Panc1 (cell line): ENCODE results near the gene FLII. TPM values are rescaled to one million over a fixed set of nuclear protein-coding genes. Genes with fewer than 3 reads are reported as not detected.

Experiments
- ATAC-seq: fragments of 200-7000 bp; cut with Tn5 transposase; 2 replicates; pipeline ENCODE4 v1.9.1; 2020; ENCODE audit warnings: mild to moderate bottlenecking, moderate library complexity
- BruUV-seq: library from RNA; stranded (reverse); fragments of 400-500 nt; replicated peaks from 2 replicates; lab custom pipeline; 2021; lab: Mats Ljungman, UMichigan
- CTCF ChIA-PET: fragments of 300-600 bp; sonication (Branson Sonifier 250); formaldehyde crosslinking; loops from one replicate; lab custom pipeline; 2022; ENCODE audit warnings: antibody characterized with exemption; lab: Charles Lee
- POLR2A ChIA-PET: fragments of 300-600 bp; sonication (Branson Sonifier 250); formaldehyde crosslinking; loops from one replicate; lab custom pipeline; 2022; ENCODE audit warnings: antibody characterized with exemption; lab: Charles Lee
- DNase-seq: peaks from one replicate; pipeline ENCODE4 v3.0.0-alpha.2; 2010; ENCODE audit warnings: low read depth, low spot score
- H3K27ac ChIP-seq: 2 replicates; pipeline ENCODE4 v1.5.1; 2011; ENCODE audit warnings: mild to moderate bottlenecking, low read length, inconsistent platforms
- H3K27me3 ChIP-seq: fragments of 200-500 bp; sonication (Bioruptor generic); 2 replicates; pipeline ENCODE4 v1.6.0; 2014; ENCODE audit warnings: low read length, inconsistent platforms; ENCODE audit not compliant: control insufficient read depth, insufficient read depth
- H3K36me3 ChIP-seq: fragments of 200-500 bp; sonication (Bioruptor generic); 2 replicates; pipeline ENCODE4 v1.5.1; 2014; ENCODE audit warnings: inconsistent platforms, mild to moderate bottlenecking, low read length, moderate library complexity; ENCODE audit not compliant: control insufficient read depth, insufficient read depth
- H3K4me1 ChIP-seq: 2 replicates; pipeline ENCODE4 v1.5.1; 2011; ENCODE audit warnings: inconsistent platforms, mild to moderate bottlenecking, low read length, moderate library complexity; ENCODE audit not compliant: control insufficient read depth, insufficient read depth
- H3K4me3 ChIP-seq, 2 experiments: 2 replicates each; pipeline ENCODE4 v1.5.1; 2011 to 2012; ENCODE audit warnings: low read depth in 2 of 2, low read length in 2 of 2, mild to moderate bottlenecking in 2 of 2, inconsistent platforms in 1 of 2, moderate library complexity in 1 of 2
- H3K9me3 ChIP-seq: fragments of 200-500 bp; sonication (Bioruptor generic); 2 replicates; pipeline ENCODE4 v1.5.1; 2014; ENCODE audit warnings: low read depth, mild to moderate bottlenecking, inconsistent platforms, low read length, moderate library complexity; ENCODE audit not compliant: control insufficient read depth, insufficient read depth
- POLR2AphosphoS5 ChIP-seq: IDR thresholded peaks from 2 replicates; pipeline ENCODE4 v1.6.1; 2012; ENCODE audit warnings: mild to moderate bottlenecking, low read depth, low read length, moderate library complexity
- SIN3A ChIP-seq: IDR thresholded peaks from 2 replicates; pipeline ENCODE4 v1.6.1; 2012; ENCODE audit warnings: low read depth, mild to moderate bottlenecking, low read length, moderate library complexity, borderline replicate concordance; ENCODE audit not compliant: insufficient read depth
- TCF7L2 ChIP-seq: IDR thresholded peaks from 2 replicates; pipeline ENCODE4 v1.6.1; 2011; ENCODE audit warnings: mild to moderate bottlenecking, low read depth, low read length, inconsistent platforms
- in situ Hi-C: cut with HindIII; loops from 2 replicates; pipeline ENCODE4 v1.10.0; 2016; ENCODE audit warnings: low sequenced_read_pairs, low pct_unique_long_range_greater_than_20kb
- intact Hi-C: fragments of 100-400 bp; cut with micrococcal nuclease; formaldehyde crosslinking; loops from one replicate; pipeline ENCODE4 v1.10.0; 2022; ENCODE audit not compliant: unreplicated experiment
- total RNA-seq: library from RNA; stranded (reverse); gene quantifications from one replicate; pipeline ENCODE4 v1.2.1, GENCODE V29; 2021; ENCODE audit not compliant: unreplicated experiment
- TF ChIP-seq, protein P1 (sequence below), 2 experiments: IDR thresholded peaks; 2 replicates each; pipeline ENCODE4 v1.6.1; 2011 to 2012; ENCODE audit warnings: low read depth in 2 of 2, control low read depth in 1 of 2, low read length in 1 of 2, mild to moderate bottlenecking in 1 of 2, moderate library complexity in 1 of 2; ENCODE audit not compliant: insufficient read depth in 1 of 2
- TF ChIP-seq, protein P2 (sequence below): fragments of 450-650 bp; IDR thresholded peaks from 2 replicates; pipeline ENCODE4 v1.5.1; 2017; ENCODE audit warnings: mild to moderate bottlenecking

Gene FLII
- total RNA-seq, 1 experiment from 2014 or later, result 207 TPM

DNA sequence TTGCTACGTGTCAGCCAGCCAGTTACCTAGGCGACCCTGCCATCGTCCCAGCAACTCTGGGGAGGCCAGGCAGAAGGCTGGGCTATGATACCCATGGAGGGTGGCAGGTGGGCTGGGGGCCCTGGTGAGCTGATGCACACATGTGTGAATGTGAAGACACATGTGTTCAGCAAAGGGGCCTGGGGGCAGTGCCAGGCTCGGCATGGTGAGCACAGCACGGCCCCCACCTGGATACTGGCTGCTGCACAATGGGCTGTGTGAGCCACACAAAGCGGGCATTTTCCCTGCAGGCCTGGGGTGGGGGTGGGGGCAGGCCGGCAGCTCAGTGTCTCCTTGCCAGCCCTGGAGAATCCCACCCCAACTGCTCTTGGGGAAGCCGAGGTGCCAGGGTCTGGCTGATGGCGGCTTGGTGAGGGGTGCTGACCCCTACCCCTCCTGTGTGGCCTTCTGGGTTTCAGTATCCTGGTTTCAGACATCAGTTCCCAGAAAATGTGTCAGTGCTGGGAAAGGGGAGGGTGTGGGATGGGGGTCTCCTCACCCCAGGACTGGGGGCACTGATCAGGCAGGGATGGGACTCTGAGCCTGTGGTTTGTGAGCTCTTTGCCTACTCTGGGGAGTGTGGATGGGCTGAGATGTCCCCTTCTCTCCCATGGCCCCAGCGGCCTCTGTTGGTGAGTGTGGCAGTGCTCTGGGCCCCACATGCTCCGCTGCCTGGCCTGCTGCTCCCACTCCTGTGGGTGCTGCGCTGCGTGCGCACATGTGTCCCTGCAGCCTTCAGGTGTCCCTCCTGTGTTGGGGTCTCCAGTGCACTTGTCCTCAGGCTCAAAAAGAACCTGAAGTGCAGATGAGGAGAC is 28.0 kb downstream of the FLII start:
- in situ Hi-C loops (no loop called here), intact Hi-C loops (no loop called here)
- Histone ChIP-seq H3K4me3 (no peak overlapping the region), H3K4me1 (no peaks in the 10 kb centered on the region), H3K27me3 (no peaks in the 10 kb centered on the region), H3K9me3 (no peaks in the 10 kb centered on the region), H3K27ac (no peak overlapping the region), H3K36me3 (no peaks in the 10 kb centered on the region)
- ChIA-PET CTCF (no interaction called here), POLR2A (no interaction called here)
- DNase-seq (no peak), ATAC-seq (no peak)
- BruUV-seq, result no TSS peak
- TF ChIP-seq SIN3A (no peak), POLR2AphosphoS5 (no peak), TCF7L2 (no peak)
- TF ChIP-seq, protein P1, sequence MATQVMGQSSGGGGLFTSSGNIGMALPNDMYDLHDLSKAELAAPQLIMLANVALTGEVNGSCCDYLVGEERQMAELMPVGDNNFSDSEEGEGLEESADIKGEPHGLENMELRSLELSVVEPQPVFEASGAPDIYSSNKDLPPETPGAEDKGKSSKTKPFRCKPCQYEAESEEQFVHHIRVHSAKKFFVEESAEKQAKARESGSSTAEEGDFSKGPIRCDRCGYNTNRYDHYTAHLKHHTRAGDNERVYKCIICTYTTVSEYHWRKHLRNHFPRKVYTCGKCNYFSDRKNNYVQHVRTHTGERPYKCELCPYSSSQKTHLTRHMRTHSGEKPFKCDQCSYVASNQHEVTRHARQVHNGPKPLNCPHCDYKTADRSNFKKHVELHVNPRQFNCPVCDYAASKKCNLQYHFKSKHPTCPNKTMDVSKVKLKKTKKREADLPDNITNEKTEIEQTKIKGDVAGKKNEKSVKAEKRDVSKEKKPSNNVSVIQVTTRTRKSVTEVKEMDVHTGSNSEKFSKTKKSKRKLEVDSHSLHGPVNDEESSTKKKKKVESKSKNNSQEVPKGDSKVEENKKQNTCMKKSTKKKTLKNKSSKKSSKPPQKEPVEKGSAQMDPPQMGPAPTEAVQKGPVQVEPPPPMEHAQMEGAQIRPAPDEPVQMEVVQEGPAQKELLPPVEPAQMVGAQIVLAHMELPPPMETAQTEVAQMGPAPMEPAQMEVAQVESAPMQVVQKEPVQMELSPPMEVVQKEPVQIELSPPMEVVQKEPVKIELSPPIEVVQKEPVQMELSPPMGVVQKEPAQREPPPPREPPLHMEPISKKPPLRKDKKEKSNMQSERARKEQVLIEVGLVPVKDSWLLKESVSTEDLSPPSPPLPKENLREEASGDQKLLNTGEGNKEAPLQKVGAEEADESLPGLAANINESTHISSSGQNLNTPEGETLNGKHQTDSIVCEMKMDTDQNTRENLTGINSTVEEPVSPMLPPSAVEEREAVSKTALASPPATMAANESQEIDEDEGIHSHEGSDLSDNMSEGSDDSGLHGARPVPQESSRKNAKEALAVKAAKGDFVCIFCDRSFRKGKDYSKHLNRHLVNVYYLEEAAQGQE (IDR thresholded peaks at IDR 0.05; ENCODE audit: insufficient read depth in 1 of 2, low read depth in 2 of 2, low read length in 1 of 2), result no peak
- TF ChIP-seq, protein P2, sequence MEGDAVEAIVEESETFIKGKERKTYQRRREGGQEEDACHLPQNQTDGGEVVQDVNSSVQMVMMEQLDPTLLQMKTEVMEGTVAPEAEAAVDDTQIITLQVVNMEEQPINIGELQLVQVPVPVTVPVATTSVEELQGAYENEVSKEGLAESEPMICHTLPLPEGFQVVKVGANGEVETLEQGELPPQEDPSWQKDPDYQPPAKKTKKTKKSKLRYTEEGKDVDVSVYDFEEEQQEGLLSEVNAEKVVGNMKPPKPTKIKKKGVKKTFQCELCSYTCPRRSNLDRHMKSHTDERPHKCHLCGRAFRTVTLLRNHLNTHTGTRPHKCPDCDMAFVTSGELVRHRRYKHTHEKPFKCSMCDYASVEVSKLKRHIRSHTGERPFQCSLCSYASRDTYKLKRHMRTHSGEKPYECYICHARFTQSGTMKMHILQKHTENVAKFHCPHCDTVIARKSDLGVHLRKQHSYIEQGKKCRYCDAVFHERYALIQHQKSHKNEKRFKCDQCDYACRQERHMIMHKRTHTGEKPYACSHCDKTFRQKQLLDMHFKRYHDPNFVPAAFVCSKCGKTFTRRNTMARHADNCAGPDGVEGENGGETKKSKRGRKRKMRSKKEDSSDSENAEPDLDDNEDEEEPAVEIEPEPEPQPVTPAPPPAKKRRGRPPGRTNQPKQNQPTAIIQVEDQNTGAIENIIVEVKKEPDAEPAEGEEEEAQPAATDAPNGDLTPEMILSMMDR, result no peak

DNA sequence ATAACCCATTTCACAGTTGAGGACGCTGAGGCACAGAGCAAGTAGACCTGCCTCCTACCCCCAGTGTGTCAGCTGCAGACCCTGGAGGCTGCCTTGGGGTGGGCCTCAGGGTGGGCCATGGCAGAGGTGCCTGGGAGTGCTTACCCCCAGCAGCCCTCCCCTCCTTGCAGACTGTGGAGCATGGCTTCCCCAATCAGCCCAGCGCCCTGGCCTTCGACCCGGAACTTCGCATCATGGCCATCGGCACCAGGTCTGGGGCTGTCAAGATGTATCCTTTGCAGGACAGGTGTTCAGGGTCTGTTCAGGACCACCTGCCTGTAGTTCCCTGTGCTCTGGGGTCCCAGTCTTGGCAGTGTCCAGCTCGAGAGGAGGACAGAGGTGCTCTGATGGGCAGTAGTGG is 28.8 kb downstream of the FLII start:
- ChIA-PET CTCF (no interaction called here), POLR2A (no interaction called here)
- intact Hi-C loops, result no loop called here
- Histone ChIP-seq H3K4me3 (no peak overlapping the region), H3K36me3 (no peaks in the 10 kb centered on the region), H3K4me1 (peaks cover 2% of the 10 kb centered on the region; the same call in 1 of the 2 replicates), H3K27ac (no peak overlapping the region), H3K27me3 (no peaks in the 10 kb centered on the region), H3K9me3 (no peaks in the 10 kb centered on the region)
- no peak for ATAC-seq
- in situ Hi-C loops, result no loop called here
- no TSS peak for BruUV-seq
- DNase-seq, result no peak
- TF ChIP-seq, protein P1 (IDR thresholded peaks at IDR 0.05; ENCODE audit: insufficient read depth in 1 of 2, low read depth in 2 of 2, low read length in 1 of 2), result no peak
- TF ChIP-seq TCF7L2, result no peak
- no peak for TF ChIP-seq POLR2AphosphoS5
- TF ChIP-seq, protein P2, result no peak
- no peak for TF ChIP-seq SIN3A
